ENCODE measurements around the gene FAM81A.
"Not testable (repeated sequence)": the region's sequence is repeated elsewhere in the genome, so short reads cannot be mapped to it uniquely, and the experiment has no call there.

The FAM81A gene

DNA sequence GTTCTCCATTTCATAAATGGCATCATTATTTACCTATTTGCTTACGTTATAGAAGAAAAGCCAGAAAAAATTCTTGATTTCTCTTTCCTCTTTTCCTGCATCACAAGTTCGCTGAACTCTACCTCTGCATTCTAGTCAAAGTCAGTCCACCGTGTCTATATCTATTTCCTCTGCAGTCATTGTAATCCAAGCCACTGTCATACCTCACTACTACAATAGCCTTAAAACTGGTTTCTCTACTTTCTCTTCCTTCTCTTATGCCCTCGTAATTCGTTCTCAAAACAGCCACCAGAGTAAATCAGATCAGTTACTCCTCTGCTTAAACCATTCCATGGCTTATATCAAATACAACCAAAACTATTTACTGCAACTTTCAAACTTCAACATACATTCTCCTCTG, 13.4 kb upstream of the FAM81A start:
- Histone ChIP-seq H3K36me3 (ENCODE audit: low read depth) (no peaks in the 10 kb centered on the region), H3K27me3 (ENCODE audit: insufficient read depth, poor library complexity, severe bottlenecking) (peaks cover 4% of the 10 kb centered on the region), H3K4me1 (ENCODE audit: insufficient read depth, poor library complexity, severe bottlenecking) (no peaks in the 10 kb centered on the region), H3K27ac (ENCODE audit: poor library complexity, severe bottlenecking) (no peak overlapping the region), H3K9me3 (ENCODE audit: severe bottlenecking) (peaks cover 3% of the 10 kb centered on the region), H3K4me3 (ENCODE audit: severe bottlenecking) (no peak overlapping the region)
- DNase-seq (ENCODE audit: low spot score) (no peak), ATAC-seq (ENCODE audit: low read depth) (no peak)
- TF ChIP-seq, protein P1, sequence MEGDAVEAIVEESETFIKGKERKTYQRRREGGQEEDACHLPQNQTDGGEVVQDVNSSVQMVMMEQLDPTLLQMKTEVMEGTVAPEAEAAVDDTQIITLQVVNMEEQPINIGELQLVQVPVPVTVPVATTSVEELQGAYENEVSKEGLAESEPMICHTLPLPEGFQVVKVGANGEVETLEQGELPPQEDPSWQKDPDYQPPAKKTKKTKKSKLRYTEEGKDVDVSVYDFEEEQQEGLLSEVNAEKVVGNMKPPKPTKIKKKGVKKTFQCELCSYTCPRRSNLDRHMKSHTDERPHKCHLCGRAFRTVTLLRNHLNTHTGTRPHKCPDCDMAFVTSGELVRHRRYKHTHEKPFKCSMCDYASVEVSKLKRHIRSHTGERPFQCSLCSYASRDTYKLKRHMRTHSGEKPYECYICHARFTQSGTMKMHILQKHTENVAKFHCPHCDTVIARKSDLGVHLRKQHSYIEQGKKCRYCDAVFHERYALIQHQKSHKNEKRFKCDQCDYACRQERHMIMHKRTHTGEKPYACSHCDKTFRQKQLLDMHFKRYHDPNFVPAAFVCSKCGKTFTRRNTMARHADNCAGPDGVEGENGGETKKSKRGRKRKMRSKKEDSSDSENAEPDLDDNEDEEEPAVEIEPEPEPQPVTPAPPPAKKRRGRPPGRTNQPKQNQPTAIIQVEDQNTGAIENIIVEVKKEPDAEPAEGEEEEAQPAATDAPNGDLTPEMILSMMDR (IDR thresholded peaks at IDR 0.05; ENCODE audit: poor library complexity, severe bottlenecking) = no peak

DNA sequence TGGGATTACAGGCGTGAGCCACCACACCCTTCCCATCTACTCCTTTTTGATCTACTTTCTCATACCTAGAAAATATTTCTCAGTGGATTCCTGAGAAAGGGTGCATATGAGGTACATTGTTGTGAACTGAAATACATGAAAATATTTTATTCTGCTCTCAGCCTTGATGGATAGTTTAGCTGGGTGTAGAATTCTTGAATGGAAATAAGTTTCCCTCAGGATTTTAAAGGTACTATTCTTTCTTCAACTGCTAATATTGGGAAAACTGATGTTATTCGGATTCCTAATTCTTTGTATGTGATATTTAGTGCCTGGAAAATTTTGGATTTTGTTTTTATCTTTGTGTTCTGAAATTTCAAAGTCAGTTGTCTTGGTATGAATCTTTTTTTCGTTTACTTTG, 9.1 kb upstream of the FAM81A start:
- H3K9me3 ChIP-seq (ENCODE audit: severe bottlenecking); H3K4me1 ChIP-seq (ENCODE audit: insufficient read depth, poor library complexity, severe bottlenecking); DNase-seq (ENCODE audit: low spot score); H3K4me3 ChIP-seq (ENCODE audit: severe bottlenecking); H3K36me3 ChIP-seq (ENCODE audit: low read depth); ATAC-seq (ENCODE audit: low read depth); H3K27ac ChIP-seq (ENCODE audit: poor library complexity, severe bottlenecking); H3K27me3 ChIP-seq (ENCODE audit: insufficient read depth, poor library complexity, severe bottlenecking): not testable (repeated sequence)

DNA sequence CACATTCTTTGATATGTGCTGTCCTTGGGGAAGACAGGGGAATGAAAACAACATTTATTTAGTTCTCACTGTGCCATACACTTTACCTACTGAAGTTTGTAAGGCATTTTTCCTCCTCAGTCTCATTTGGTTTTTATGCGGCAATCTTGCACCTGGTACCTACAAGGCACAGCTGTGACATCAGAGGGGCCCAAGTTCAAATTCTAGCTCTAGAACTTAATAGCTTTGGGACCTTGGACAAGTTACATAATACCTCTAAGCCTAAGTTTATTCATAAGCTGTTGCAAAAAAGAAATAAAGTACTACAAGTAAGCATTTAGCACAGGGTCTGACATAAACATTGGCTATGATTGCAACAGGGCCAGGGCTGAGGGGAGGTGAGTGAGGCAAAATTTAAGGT, 5.6 kb upstream of the FAM81A start:
- Histone ChIP-seq H3K9me3 (ENCODE audit: severe bottlenecking) (peaks cover 3% of the 10 kb centered on the region), H3K27ac (ENCODE audit: poor library complexity, severe bottlenecking) (no peak overlapping the region), H3K36me3 (ENCODE audit: low read depth) (no peaks in the 10 kb centered on the region), H3K27me3 (ENCODE audit: insufficient read depth, poor library complexity, severe bottlenecking) (peaks cover 13% of the 10 kb centered on the region), H3K4me1 (ENCODE audit: insufficient read depth, poor library complexity, severe bottlenecking) (no peaks in the 10 kb centered on the region), H3K4me3 (ENCODE audit: severe bottlenecking) (no peak overlapping the region)
- DNase-seq (ENCODE audit: low spot score) = no peak
- no peak for ATAC-seq (ENCODE audit: low read depth)
- TF ChIP-seq, protein P1 (IDR thresholded peaks at IDR 0.05; ENCODE audit: poor library complexity, severe bottlenecking) = no peak

DNA sequence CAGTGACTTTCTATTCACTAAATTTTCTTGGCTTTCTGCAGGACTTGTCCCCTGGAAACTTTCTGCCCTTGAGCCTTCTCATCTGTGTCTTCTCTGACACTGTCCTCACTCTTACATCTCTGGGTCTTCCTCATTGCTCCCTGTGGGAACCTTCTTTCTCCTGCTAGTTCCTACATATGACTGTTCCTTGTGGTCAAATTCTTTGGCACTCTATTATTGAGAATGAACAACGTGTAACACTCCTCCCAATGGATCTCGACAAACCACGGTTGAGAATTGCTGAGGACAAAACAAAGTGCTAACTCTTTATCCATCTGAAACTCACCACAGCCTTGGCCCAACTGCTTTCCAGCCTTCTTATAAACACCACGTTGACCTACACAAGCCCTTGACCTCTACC, 3.5 kb upstream of the FAM81A start:
- TF ChIP-seq, protein P1 (IDR thresholded peaks at IDR 0.05; ENCODE audit: poor library complexity, severe bottlenecking) = no peak
- peaks cover 15% of the 10 kb centered on the region for H3K27me3 ChIP-seq (ENCODE audit: insufficient read depth, poor library complexity, severe bottlenecking)
- no peak overlapping the region for H3K27ac ChIP-seq (ENCODE audit: poor library complexity, severe bottlenecking)
- no peaks in the 10 kb centered on the region for H3K4me1 ChIP-seq (ENCODE audit: insufficient read depth, poor library complexity, severe bottlenecking)
- no peaks in the 10 kb centered on the region for H3K36me3 ChIP-seq (ENCODE audit: low read depth)
- ATAC-seq (ENCODE audit: low read depth) (no peak), DNase-seq (ENCODE audit: low spot score) (no peak)
- no peaks in the 10 kb centered on the region for H3K9me3 ChIP-seq (ENCODE audit: severe bottlenecking)
- H3K4me3 ChIP-seq (ENCODE audit: severe bottlenecking) = no peak overlapping the region

DNA sequence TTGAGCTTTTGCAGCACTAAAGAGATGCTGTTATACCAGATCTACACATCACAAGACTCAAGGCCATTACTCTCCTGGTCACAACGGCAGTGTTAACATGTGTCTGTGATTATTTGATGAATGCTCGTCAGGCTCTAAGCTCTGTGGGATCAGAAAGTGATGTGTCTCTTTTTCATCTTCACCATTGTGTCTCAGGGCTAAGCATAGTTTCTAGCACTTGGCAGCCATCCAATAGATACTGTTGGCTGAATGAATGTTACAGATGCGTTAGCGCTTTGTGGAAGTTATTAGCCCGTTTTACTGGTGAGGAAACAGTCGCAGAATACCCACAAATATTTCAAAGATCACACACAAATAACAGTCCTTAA, 1.2 kb upstream of the FAM81A start:
- Histone ChIP-seq H3K4me3 (ENCODE audit: severe bottlenecking) (no peak overlapping the region), H3K4me1 (ENCODE audit: insufficient read depth, poor library complexity, severe bottlenecking) (no peaks in the 10 kb centered on the region), H3K27ac (ENCODE audit: poor library complexity, severe bottlenecking) (no peak overlapping the region), H3K9me3 (ENCODE audit: severe bottlenecking) (no peaks in the 10 kb centered on the region), H3K27me3 (ENCODE audit: insufficient read depth, poor library complexity, severe bottlenecking) (peaks cover 15% of the 10 kb centered on the region), H3K36me3 (ENCODE audit: low read depth) (no peaks in the 10 kb centered on the region)
- TF ChIP-seq, protein P1 (IDR thresholded peaks at IDR 0.05; ENCODE audit: poor library complexity, severe bottlenecking) = no peak
- ATAC-seq (ENCODE audit: low read depth) = no peak
- no peak for DNase-seq (ENCODE audit: low spot score)
